Brain microvascular endothelial cell (primary cell): ENCODE measurements around the gene SBF1.
"Not testable (repeated sequence)": the region's sequence is repeated elsewhere in the genome, so short reads cannot be mapped to it uniquely, and the experiment has no call there.

Experiments
- DNase-seq: peaks from one replicate; pipeline ENCODE4 v3.0.0-alpha.2; 2020
- H3K27ac ChIP-seq: fragments of 250-450 bp; sonication (Bioruptor Pico); 2 replicates; pipeline ENCODE4 v1.5.1; 2020; ENCODE audit warnings: mild to moderate bottlenecking, moderate library complexity
- H3K27me3 ChIP-seq: fragments of 250-450 bp; sonication (Bioruptor Pico); replicated peaks from 2 replicates; pipeline ENCODE4 v1.5.1; 2020; ENCODE audit warnings: mild to moderate bottlenecking
- H3K36me3 ChIP-seq: fragments of 250-450 bp; sonication (Bioruptor Pico); replicated peaks from 2 replicates; pipeline ENCODE4 v1.5.1; 2020; ENCODE audit warnings: mild to moderate bottlenecking
- H3K4me3 ChIP-seq: 2 replicates; pipeline ENCODE4 v1.5.1; 2011; ENCODE audit warnings: low read depth, mild to moderate bottlenecking, control low read depth, low read length, moderate library complexity
- in situ Hi-C: cut with HindIII; loops from 2 replicates; pipeline ENCODE4 v1.10.0; 2017; ENCODE audit warnings: low sequenced_read_pairs, low pct_ligation_motif_present
- TF ChIP-seq, protein P1 (sequence below): IDR thresholded peaks from 2 replicates; pipeline ENCODE4 v1.5.1; 2011; ENCODE audit warnings: low read depth, mild to moderate bottlenecking, moderate library complexity, low read length, control low read depth, inconsistent platforms; ENCODE audit errors: missing control alignments

The SBF1 gene

GRCh38 chr22:50522208-50522805 is 47.5 kb upstream of the SBF1 start:
- Histone ChIP-seq H3K4me3 (no peak overlapping the region), H3K27me3 (no peaks in the 10 kb centered on the region), H3K36me3 (peaks cover 21% of the 10 kb centered on the region), H3K27ac (no peak overlapping the region)
- no peak for DNase-seq
- in situ Hi-C loops = no loop called here
- TF ChIP-seq, protein P1, sequence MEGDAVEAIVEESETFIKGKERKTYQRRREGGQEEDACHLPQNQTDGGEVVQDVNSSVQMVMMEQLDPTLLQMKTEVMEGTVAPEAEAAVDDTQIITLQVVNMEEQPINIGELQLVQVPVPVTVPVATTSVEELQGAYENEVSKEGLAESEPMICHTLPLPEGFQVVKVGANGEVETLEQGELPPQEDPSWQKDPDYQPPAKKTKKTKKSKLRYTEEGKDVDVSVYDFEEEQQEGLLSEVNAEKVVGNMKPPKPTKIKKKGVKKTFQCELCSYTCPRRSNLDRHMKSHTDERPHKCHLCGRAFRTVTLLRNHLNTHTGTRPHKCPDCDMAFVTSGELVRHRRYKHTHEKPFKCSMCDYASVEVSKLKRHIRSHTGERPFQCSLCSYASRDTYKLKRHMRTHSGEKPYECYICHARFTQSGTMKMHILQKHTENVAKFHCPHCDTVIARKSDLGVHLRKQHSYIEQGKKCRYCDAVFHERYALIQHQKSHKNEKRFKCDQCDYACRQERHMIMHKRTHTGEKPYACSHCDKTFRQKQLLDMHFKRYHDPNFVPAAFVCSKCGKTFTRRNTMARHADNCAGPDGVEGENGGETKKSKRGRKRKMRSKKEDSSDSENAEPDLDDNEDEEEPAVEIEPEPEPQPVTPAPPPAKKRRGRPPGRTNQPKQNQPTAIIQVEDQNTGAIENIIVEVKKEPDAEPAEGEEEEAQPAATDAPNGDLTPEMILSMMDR = no peak

DNA sequence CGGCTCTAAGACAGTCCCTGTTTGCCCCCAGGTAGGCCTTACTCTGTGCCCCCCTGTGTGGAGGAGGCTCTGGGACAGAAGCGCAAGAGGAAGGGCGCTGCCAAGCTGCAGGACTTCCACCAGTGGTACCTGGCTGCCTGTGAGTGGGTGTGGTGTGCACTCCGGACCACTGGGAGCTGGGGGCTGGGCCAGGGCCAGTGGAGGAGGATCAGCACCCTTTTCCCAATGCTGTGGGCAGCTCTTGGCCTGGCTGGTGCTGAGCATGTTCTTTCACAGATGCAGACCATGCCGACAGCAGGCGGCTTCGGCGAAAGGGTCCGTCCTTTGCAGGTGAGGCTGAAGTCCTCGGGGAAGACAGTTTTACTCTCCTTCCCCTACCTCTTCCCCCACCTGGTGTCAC is 46.9 kb upstream of the SBF1 start:
- no peak overlapping the region for H3K4me3 ChIP-seq
- DNase-seq = no peak
- H3K27ac ChIP-seq = no peak overlapping the region
- H3K27me3 ChIP-seq = no peaks in the 10 kb centered on the region
- TF ChIP-seq, protein P1 = no peak
- H3K36me3 ChIP-seq = peaks cover 21% of the 10 kb centered on the region
- in situ Hi-C loops = no loop called here

DNA sequence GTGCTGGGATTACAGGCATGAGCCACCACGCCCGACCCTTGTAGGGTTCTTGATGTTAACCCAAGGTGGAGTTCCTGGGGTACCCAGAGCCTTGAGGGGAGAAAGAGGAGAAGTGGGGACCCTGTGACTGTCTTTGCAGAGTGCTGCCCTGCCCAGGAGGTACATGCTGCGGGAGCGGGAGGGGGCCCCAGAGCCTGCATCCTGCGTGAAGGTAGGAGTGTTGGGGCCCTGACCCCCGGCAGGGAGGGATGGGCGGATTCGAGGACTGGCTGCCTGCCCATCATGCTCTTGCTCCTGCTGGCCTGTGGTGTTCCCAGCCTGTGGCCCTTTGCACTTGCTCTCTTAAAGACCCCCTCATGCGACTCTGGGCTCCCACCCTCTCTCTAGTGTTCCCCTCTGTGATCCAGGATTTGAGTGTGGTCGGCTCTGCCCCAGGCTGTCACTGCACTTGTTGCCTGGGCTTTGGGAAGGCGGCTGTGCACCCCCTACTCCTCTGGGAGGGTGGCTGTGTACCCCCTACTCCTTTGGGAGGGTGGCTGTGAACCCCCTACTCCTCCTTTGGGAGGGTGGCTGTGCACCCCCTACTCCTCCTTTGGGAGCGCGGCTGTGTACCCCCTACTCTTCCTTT is 46.1 kb upstream of the SBF1 start:
- Histone ChIP-seq H3K4me3 (no peak overlapping the region), H3K36me3 (peaks cover 21% of the 10 kb centered on the region)
- TF ChIP-seq, protein P1 = no peak

GRCh38 chr22:50520184-50520583 is 45.3 kb upstream of the SBF1 start:
- H3K27ac ChIP-seq, DNase-seq, H3K27me3 ChIP-seq, H3K4me3 ChIP-seq, in situ Hi-C loops: not testable (repeated sequence)
- H3K36me3 ChIP-seq = peaks cover 21% of the 10 kb centered on the region

More for the DNA sequence above, 46.1 kb upstream of the SBF1 start:
- H3K27ac ChIP-seq = no peak overlapping the region
- no peak for DNase-seq
- in situ Hi-C loops = no loop called here
- H3K27me3 ChIP-seq = no peaks in the 10 kb centered on the region

- H3K27ac ChIP-seq = no peak overlapping the region
- H3K36me3 ChIP-seq = peaks cover 21% of the 10 kb centered on the region
- no peaks in the 10 kb centered on the region for H3K27me3 ChIP-seq
- DNase-seq = no peak
- in situ Hi-C loops = no loop called here
- no peak overlapping the region for H3K4me3 ChIP-seq
- TF ChIP-seq, protein P1 = no peak
Observed at GRCh38 chr22:50519151-50519550, 44.3 kb upstream of the SBF1 start.

DNA sequence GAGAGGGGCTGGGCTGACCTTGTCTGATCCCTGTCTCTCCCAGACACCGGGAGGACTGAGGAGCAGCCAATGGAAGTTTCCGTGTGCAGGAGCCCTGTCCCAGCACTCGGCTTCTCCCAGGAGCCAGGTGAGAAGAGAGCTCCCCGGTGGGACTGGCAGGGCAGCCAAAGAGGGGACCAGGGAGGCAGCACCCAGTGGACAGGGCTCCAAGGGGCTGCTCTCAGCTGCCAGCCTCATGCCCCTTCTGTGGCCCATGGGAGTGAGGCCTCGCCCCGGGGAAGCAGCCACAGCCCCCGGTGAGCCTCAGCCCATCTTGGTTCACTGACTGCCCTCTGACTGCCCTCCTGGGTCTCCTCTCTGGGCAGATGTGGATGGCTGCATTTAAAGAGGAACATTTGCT is 43.8 kb upstream of the SBF1 start:
- no peak overlapping the region for H3K4me3 ChIP-seq
- TF ChIP-seq, protein P1 = no peak
- DNase-seq = no peak
- H3K27ac ChIP-seq = no peak overlapping the region
- no peaks in the 10 kb centered on the region for H3K27me3 ChIP-seq
- H3K36me3 ChIP-seq = peaks cover 18% of the 10 kb centered on the region
- in situ Hi-C loops = no loop called here
